IMR-90 (cell line): ENCODE data around the gene RNF141. TPM values are rescaled to one million over a fixed set of nuclear protein-coding genes. Genes with fewer than 3 reads are reported as not detected.
A peak's percentile ranks its signal among the peaks of the same experiment; 100 is the strongest.

Source experiments
- ATAC-seq: fragments of 200-7000 bp; cut with Tn5 transposase; 2 replicates; pipeline ENCODE4 v1.9.1; 2020; ENCODE audit warnings: low read depth, mild to moderate bottlenecking, moderate library complexity
- BruUV-seq: library from RNA; stranded (reverse); fragments of 400-500 nt; replicated peaks from 2 replicates; lab custom pipeline; 2021; lab: Mats Ljungman, UMichigan
- CTCF ChIA-PET: fragments of 300-600 bp; formaldehyde crosslinking; extraction: SDS; loops from one replicate; lab custom pipeline; 2021; ENCODE audit warnings: antibody characterized with exemption; lab: Yijun Ruan, JAX
- POLR2A ChIA-PET: fragments of 300-600 bp; sonication (Branson Sonifier 250); formaldehyde crosslinking; loops from one replicate; lab custom pipeline; 2022; ENCODE audit warnings: antibody characterized with exemption; ENCODE audit not compliant: unreplicated experiment; lab: Charles Lee
- DNase-seq: peaks from one replicate; pipeline ENCODE4 v3.0.0; 2013
- H2AFZ ChIP-seq: replicated peaks from 2 replicates; pipeline ENCODE3; 2013; ENCODE audit warnings: low read length, mild to moderate bottlenecking; ENCODE audit not compliant: poor library complexity
- H2AK5ac ChIP-seq: 2 replicates; pipeline ENCODE4 v1.6.1; 2013; ENCODE audit warnings: low read depth, low read length, inconsistent platforms
- H2AK9ac ChIP-seq: replicated peaks from 2 replicates; pipeline ENCODE3; 2013; ENCODE audit warnings: mild to moderate bottlenecking, low read depth, low read length, moderate library complexity; ENCODE audit not compliant: poor library complexity
- H2BK120ac ChIP-seq: 2 replicates; pipeline ENCODE4 v1.6.1; 2013; ENCODE audit warnings: low read depth, low read length, inconsistent platforms
- H2BK15ac ChIP-seq: 3 replicates; pipeline ENCODE4 v1.6.1; 2013; ENCODE audit warnings: low read depth, low read length, inconsistent platforms
- H2BK20ac ChIP-seq: 2 replicates; pipeline ENCODE4 v1.6.1; 2013; ENCODE audit warnings: low read depth, mild to moderate bottlenecking, inconsistent platforms, low read length, moderate library complexity
- H2BK5ac ChIP-seq: 2 replicates; pipeline ENCODE4 v1.6.1; 2013; ENCODE audit warnings: mild to moderate bottlenecking, low read depth, low read length, inconsistent platforms; ENCODE audit not compliant: poor library complexity, severe bottlenecking
- H3K14ac ChIP-seq: replicated peaks from 2 replicates; pipeline ENCODE4 v1.6.1; 2013; ENCODE audit warnings: low read depth, low read length, inconsistent platforms
- H3K18ac ChIP-seq: 2 replicates; pipeline ENCODE4 v1.6.1; 2013; ENCODE audit warnings: low read depth, low read length, control low read depth
- H3K23ac ChIP-seq: 2 replicates; pipeline ENCODE4 v1.6.1; 2013; ENCODE audit warnings: low read depth, low read length, inconsistent platforms
- H3K27ac ChIP-seq: 2 replicates; pipeline ENCODE4 v1.5.1; 2013; ENCODE audit warnings: mild to moderate bottlenecking, control low read depth, low read length; ENCODE audit not compliant: insufficient read depth
- H3K27me3 ChIP-seq: 2 replicates; pipeline ENCODE4 v1.6.1; 2013; ENCODE audit warnings: low read length; ENCODE audit not compliant: control insufficient read depth, insufficient read depth
- H3K36me3 ChIP-seq: 2 replicates; pipeline ENCODE4 v1.6.1; 2013; ENCODE audit warnings: low read length, mixed read lengths; ENCODE audit not compliant: control insufficient read depth, insufficient read depth
- H3K4ac ChIP-seq: 2 replicates; pipeline ENCODE4 v1.6.1; 2013; ENCODE audit warnings: low read depth, low read length, inconsistent platforms
- H3K4me1 ChIP-seq: 2 replicates; pipeline ENCODE4 v1.6.1; 2013; ENCODE audit warnings: low read length, mixed read lengths; ENCODE audit not compliant: control insufficient read depth, insufficient read depth
- H3K4me2 ChIP-seq: 2 replicates; pipeline ENCODE4 v1.6.1; 2013; ENCODE audit warnings: low read depth, mild to moderate bottlenecking, control low read depth, low read length, moderate library complexity
- H3K4me3 ChIP-seq: 2 replicates; pipeline ENCODE4 v1.5.1; 2013; ENCODE audit warnings: low read depth, mild to moderate bottlenecking, control low read depth, low read length, moderate library complexity; ENCODE audit not compliant: insufficient read depth
- H3K56ac ChIP-seq: 2 replicates; pipeline ENCODE4 v1.6.1; 2013; ENCODE audit warnings: low read length, inconsistent platforms; ENCODE audit not compliant: insufficient read depth; ENCODE audit errors: extremely low read depth
- H3K79me1 ChIP-seq, 2 experiments: 2 replicates each; pipeline ENCODE4 v1.6.1; 2013; ENCODE audit warnings: low read length in 2 of 2, inconsistent platforms in 1 of 2, low read depth in 1 of 2
- H3K9ac ChIP-seq: 2 replicates; pipeline ENCODE4 v1.6.1; 2013; ENCODE audit warnings: low read depth, low read length, control low read depth
- H3K9me1 ChIP-seq: 2 replicates; pipeline ENCODE4 v1.6.1; 2013; ENCODE audit warnings: low read length, inconsistent platforms; ENCODE audit not compliant: insufficient read depth
- H3K9me3 ChIP-seq: 2 replicates; pipeline ENCODE4 v1.6.1; 2013; ENCODE audit warnings: low read length; ENCODE audit not compliant: control insufficient read depth, insufficient read depth
- H4K20me1 ChIP-seq: 2 replicates; pipeline ENCODE4 v1.6.1; 2013; ENCODE audit warnings: low read length, inconsistent platforms; ENCODE audit not compliant: insufficient read depth
- H4K5ac ChIP-seq: 2 replicates; pipeline ENCODE4 v1.6.1; 2013; ENCODE audit warnings: mild to moderate bottlenecking, low read depth, low read length, control low read depth
- H4K8ac ChIP-seq, 2 experiments: 2 replicates each; pipeline ENCODE4 v1.6.1; 2013; ENCODE audit warnings: low read depth in 2 of 2, low read length in 2 of 2, control low read depth in 1 of 2, inconsistent platforms in 1 of 2
- H4K91ac ChIP-seq: 2 replicates; pipeline ENCODE4 v1.6.1; 2013; ENCODE audit warnings: low read depth, low read length, inconsistent platforms; ENCODE audit not compliant: insufficient read depth
- BHLHE40 ChIP-seq: fragments of 150-350 bp; IDR thresholded peaks from 2 replicates; pipeline ENCODE4 v1.6.1; 2016; ENCODE audit warnings: mild to moderate bottlenecking, low read depth, low read length
- CEBPB ChIP-seq: IDR thresholded peaks from 2 replicates; pipeline ENCODE4 v1.6.1; 2012; ENCODE audit warnings: low read depth, low read length, improper control_type of control experiment
- CHD1 ChIP-seq: IDR thresholded peaks from 2 replicates; pipeline ENCODE4 v1.6.1; 2012; ENCODE audit warnings: low read depth, low read length, improper control_type of control experiment
- FOS ChIP-seq: fragments of 150-350 bp; IDR thresholded peaks from 2 replicates; pipeline ENCODE4 v1.6.1; 2016; ENCODE audit warnings: low read depth, low read length
- MAFK ChIP-seq: IDR thresholded peaks from 2 replicates; pipeline ENCODE4 v1.6.1; 2012; ENCODE audit warnings: low read depth, low read length, improper control_type of control experiment
- MAZ ChIP-seq: IDR thresholded peaks from 2 replicates; pipeline ENCODE4 v1.6.1; 2012; ENCODE audit warnings: low read depth, mild to moderate bottlenecking, low read length, improper control_type of control experiment, moderate library complexity, borderline replicate concordance
- MXI1 ChIP-seq: IDR thresholded peaks from 2 replicates; pipeline ENCODE4 v1.6.1; 2012; ENCODE audit warnings: low read depth, mild to moderate bottlenecking, low read length, moderate library complexity, borderline replicate concordance
- NFE2L2 ChIP-seq: fragments of 150-350 bp; IDR thresholded peaks from 2 replicates; pipeline ENCODE4 v1.6.1; 2016; ENCODE audit warnings: low read depth, mild to moderate bottlenecking, low read length
- SMC3 ChIP-seq: fragments of 150-350 bp; IDR thresholded peaks from 2 replicates; pipeline ENCODE4 v1.6.1; 2016; ENCODE audit warnings: low read depth, mild to moderate bottlenecking, antibody characterized with exemption, low read length, moderate library complexity
- WGBS, 2 experiments: methylation state at CpG; one replicate each; pipeline versions ENCODE4 v1.1.5 to v1.1.7; 2013; ENCODE audit warnings: missing lambda C conversion rate in 2 of 2; ENCODE audit not compliant: insufficient read length in 1 of 2; ENCODE audit errors: extremely low coverage in 2 of 2; 5-methylcytosine and 5-hydroxymethylcytosine counted together
- dilution Hi-C: fragments of 300-500 bp; cut with HindIII; formaldehyde crosslinking; loops from one replicate; pipeline ENCODE4 v1.14.3; 2018; ENCODE audit warnings: low sequenced_read_pairs; ENCODE audit not compliant: unreplicated experiment
- in situ Hi-C: fragments of 300-500 bp; cut with MboI; formaldehyde crosslinking; loops from 3 replicates; pipeline ENCODE4 v1.14.3; 2019; ENCODE audit warnings: low sequenced_read_pairs, inconsistent platforms, mixed read lengths
- intact Hi-C: fragments of 100-400 bp; cut with micrococcal nuclease; formaldehyde crosslinking; loops from 2 replicates; pipeline ENCODE4 v1.10.0; 2022
- polyA plus RNA-seq, 3 experiments: library from polyadenylated mRNA; depleted of rRNA; stranded (reverse); fragments of >200 nt; gene quantifications; 2 replicates each; pipeline ENCODE4 v1.2.3, GENCODE V29; 2012; ENCODE audit warnings: low replicate concordance in 1 of 3
- total RNA-seq: library from RNA; depleted of rRNA; stranded (reverse); fragments of >200 nt; gene quantifications from 2 replicates; pipeline ENCODE4 v1.2.3, GENCODE V29; 2012
- TF ChIP-seq, protein P1 (sequence below): fragments of 150-350 bp; IDR thresholded peaks from 2 replicates; pipeline ENCODE4 v1.6.1; 2017; ENCODE audit warnings: mild to moderate bottlenecking, antibody characterized with exemption, low read length, low read depth
- TF ChIP-seq, protein P2 (sequence below): conservative IDR thresholded peaks from 2 replicates; pipeline ENCODE4 v1.5.1; 2012; ENCODE audit warnings: mild to moderate bottlenecking, low read depth, low read length, improper control_type of control experiment

The RNF141 gene
- total and polyA plus RNA-seq, 2 of the 4 experiments (the other 2 are of a cell fraction) = 13.8 to 18.6 TPM

DNA sequence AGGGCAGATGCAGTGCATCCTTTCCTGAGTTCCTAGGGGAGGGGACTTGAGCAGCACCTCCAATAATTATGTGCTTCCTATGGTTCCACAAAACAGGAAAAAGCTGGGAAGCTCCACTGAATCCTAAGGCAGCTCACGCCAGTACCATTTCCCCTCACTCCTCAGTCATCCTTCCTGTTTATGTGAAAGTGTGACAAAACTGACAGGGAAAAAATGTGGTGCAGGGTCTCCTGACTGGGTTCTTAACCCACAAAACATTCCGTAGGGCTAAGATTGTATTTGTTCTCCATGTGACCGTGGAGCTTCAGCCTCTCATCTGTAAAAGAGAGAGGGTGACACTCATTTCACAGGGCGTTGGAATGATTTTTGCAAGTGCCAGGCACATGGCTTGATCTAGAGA is 39.6 kb upstream of the RNF141 start:
- intact Hi-C loops = no loop called here
- peak overlapping the region; percentile 29 for H3K14ac ChIP-seq
- H2AK5ac ChIP-seq = peak overlapping the region; percentile 60
- H3K9ac ChIP-seq = no peak overlapping the region
- peak; percentile 43 for DNase-seq
- peak overlapping the region; percentile 53 for H2BK120ac ChIP-seq
- H2AFZ ChIP-seq = no peak overlapping the region
- H4K91ac ChIP-seq = peak overlapping the region; percentile 75; the same call in 1 of the 2 replicates
- H2BK5ac ChIP-seq = no peak overlapping the region
- ChIA-PET CTCF (interaction anchor here (0.6 to 1.4 kb wide), 3 partner anchors 12 to 64 kb away, joined by 3 read pairs; partner anchors contain the start of genes LYVE1 and RNF141), POLR2A (no interaction called here)
- no peak overlapping the region for H3K56ac ChIP-seq
- no peak overlapping the region for H3K27ac ChIP-seq
- WGBS, 2 experiments = 80% methylated on average over 1 of the region's 4 CpGs; no CpG with 5 or more reads in 1 of the 2 experiments
- no peaks in the 10 kb centered on the region for H3K9me3 ChIP-seq
- H3K4me2 ChIP-seq = no peak overlapping the region
- H3K79me1 ChIP-seq = peaks cover 0 to 16% of the 10 kb centered on the region in 2 experiments; a peak in 2 of 4 replicates
- no peak for TF ChIP-seq CEBPB
- no peak for TF ChIP-seq SMC3
- TF ChIP-seq CHD1 = no peak
- no peak for TF ChIP-seq MAZ
- TF ChIP-seq, protein P1, sequence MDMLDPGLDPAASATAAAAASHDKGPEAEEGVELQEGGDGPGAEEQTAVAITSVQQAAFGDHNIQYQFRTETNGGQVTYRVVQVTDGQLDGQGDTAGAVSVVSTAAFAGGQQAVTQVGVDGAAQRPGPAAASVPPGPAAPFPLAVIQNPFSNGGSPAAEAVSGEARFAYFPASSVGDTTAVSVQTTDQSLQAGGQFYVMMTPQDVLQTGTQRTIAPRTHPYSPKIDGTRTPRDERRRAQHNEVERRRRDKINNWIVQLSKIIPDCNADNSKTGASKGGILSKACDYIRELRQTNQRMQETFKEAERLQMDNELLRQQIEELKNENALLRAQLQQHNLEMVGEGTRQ = no peak
- TF ChIP-seq FOS = no peak
- TF ChIP-seq, protein P2, sequence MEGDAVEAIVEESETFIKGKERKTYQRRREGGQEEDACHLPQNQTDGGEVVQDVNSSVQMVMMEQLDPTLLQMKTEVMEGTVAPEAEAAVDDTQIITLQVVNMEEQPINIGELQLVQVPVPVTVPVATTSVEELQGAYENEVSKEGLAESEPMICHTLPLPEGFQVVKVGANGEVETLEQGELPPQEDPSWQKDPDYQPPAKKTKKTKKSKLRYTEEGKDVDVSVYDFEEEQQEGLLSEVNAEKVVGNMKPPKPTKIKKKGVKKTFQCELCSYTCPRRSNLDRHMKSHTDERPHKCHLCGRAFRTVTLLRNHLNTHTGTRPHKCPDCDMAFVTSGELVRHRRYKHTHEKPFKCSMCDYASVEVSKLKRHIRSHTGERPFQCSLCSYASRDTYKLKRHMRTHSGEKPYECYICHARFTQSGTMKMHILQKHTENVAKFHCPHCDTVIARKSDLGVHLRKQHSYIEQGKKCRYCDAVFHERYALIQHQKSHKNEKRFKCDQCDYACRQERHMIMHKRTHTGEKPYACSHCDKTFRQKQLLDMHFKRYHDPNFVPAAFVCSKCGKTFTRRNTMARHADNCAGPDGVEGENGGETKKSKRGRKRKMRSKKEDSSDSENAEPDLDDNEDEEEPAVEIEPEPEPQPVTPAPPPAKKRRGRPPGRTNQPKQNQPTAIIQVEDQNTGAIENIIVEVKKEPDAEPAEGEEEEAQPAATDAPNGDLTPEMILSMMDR = no peak
- no peak for TF ChIP-seq NFE2L2
- TF ChIP-seq BHLHE40 = no peak
- no peak for TF ChIP-seq MXI1
- no peak for TF ChIP-seq MAFK
- no TSS peak for BruUV-seq
- peak overlapping the region; percentile 18; the same call in 1 of the 2 replicates for H3K18ac ChIP-seq
- H3K4me1 ChIP-seq = peaks cover 26% of the 10 kb centered on the region
- ATAC-seq = no peak
- no peak overlapping the region; the same call in 1 of the 2 replicates for H4K5ac ChIP-seq
- dilution Hi-C loops = no loop called here
- peaks cover 41% of the 10 kb centered on the region for H3K9me1 ChIP-seq
- peaks cover 49% of the 10 kb centered on the region for H3K36me3 ChIP-seq
- no peak overlapping the region for H3K4me3 ChIP-seq
- peak overlapping the region; percentile 52; the same call in 1 of the 2 replicates for H3K23ac ChIP-seq
- no peak overlapping the region for H2AK9ac ChIP-seq
- peak overlapping the region; percentile 69; the same call in 1 of the 2 replicates for H2BK20ac ChIP-seq
- H4K20me1 ChIP-seq = no peaks in the 10 kb centered on the region; the same call in 1 of the 2 replicates
- no peaks in the 10 kb centered on the region for H3K27me3 ChIP-seq
- peak overlapping the region; percentile 69 for H3K4ac ChIP-seq
- H2BK15ac ChIP-seq = peak overlapping the region; percentile 68; the same call in 1 of the 3 replicates
- peak overlapping the region in 1 of 2 experiments; percentile 66; a peak in 1 of 4 replicates for H4K8ac ChIP-seq
- in situ Hi-C loops = no loop called here
